WTC11 (cell line): ENCODE results near the gene GAL3ST2. TPM values are rescaled to one million over a fixed set of nuclear protein-coding genes. Genes with fewer than 3 reads are reported as not detected.

Experiments used
- ATF1 ChIP-seq: sonication (generic); formaldehyde crosslinking; IDR thresholded peaks from 2 replicates; pipeline ENCODE4 v1.8.1; 2023; ENCODE audit warnings: mild to moderate bottlenecking, moderate library complexity, missing genetic modification reagents
- ESRRA ChIP-seq: sonication (generic); formaldehyde crosslinking; IDR thresholded peaks from 2 replicates; pipeline ENCODE4 v1.8.1; 2022; ENCODE audit warnings: mild to moderate bottlenecking, missing genetic modification reagents, borderline replicate concordance
- FOXP4 ChIP-seq: sonication (generic); formaldehyde crosslinking; IDR thresholded peaks from 2 replicates; pipeline ENCODE4 v1.8.0; 2022; ENCODE audit warnings: mild to moderate bottlenecking, missing genetic modification reagents
- GTF2I ChIP-seq: fragments of 250-450 bp; sonication (Bioruptor Pico); conservative IDR thresholded peaks from 2 replicates; pipeline ENCODE4 v1.4.0; 2021; ENCODE audit warnings: mild to moderate bottlenecking
- HMGA2 ChIP-seq: fragments of 250-450 bp; sonication (Bioruptor Pico); IDR thresholded peaks from 2 replicates; pipeline ENCODE4 v1.4.0; 2021; ENCODE audit warnings: mild to moderate bottlenecking, moderate library complexity
- JAZF1 ChIP-seq: fragments of 250-450 bp; sonication (Bioruptor Pico); IDR thresholded peaks from 2 replicates; pipeline ENCODE4 v1.9.0; 2021; ENCODE audit warnings: moderate library complexity, mild to moderate bottlenecking, inconsistent platforms
- NFE2L1 ChIP-seq: sonication (generic); formaldehyde crosslinking; IDR thresholded peaks from 2 replicates; pipeline ENCODE4 v1.8.1; 2023; ENCODE audit warnings: missing genetic modification reagents
- NFYB ChIP-seq: sonication (generic); formaldehyde crosslinking; conservative IDR thresholded peaks from 2 replicates; pipeline ENCODE4 v1.8.0; 2022; ENCODE audit warnings: low read depth, missing genetic modification reagents
- NR3C1 ChIP-seq: sonication (generic); formaldehyde crosslinking; conservative IDR thresholded peaks from 2 replicates; pipeline ENCODE4 v1.8.1; 2023; ENCODE audit warnings: low read depth, mild to moderate bottlenecking, missing genetic modification reagents
- OVOL2 ChIP-seq: fragments of 250-450 bp; sonication (Bioruptor Pico); IDR thresholded peaks from 2 replicates; pipeline ENCODE4 v1.9.0; 2021; ENCODE audit warnings: mild to moderate bottlenecking, borderline replicate concordance
- PRDM15 ChIP-seq: sonication (generic); formaldehyde crosslinking; IDR thresholded peaks from 2 replicates; pipeline ENCODE4 v1.8.0; 2022; ENCODE audit warnings: missing genetic modification reagents
- PRRX2 ChIP-seq: fragments of 250-450 bp; sonication (Bioruptor Pico); IDR thresholded peaks from 2 replicates; pipeline ENCODE4 v1.8.0; 2021; ENCODE audit warnings: mild to moderate bottlenecking
- SMAD3 ChIP-seq: sonication (generic); formaldehyde crosslinking; IDR thresholded peaks from 2 replicates; pipeline ENCODE4 v1.8.0; 2022; ENCODE audit warnings: missing genetic modification reagents, mild to moderate bottlenecking, borderline replicate concordance
- SMAD4 ChIP-seq: sonication (generic); formaldehyde crosslinking; IDR thresholded peaks from 2 replicates; pipeline ENCODE4 v1.8.0; 2022; ENCODE audit warnings: mild to moderate bottlenecking, missing genetic modification reagents
- SOX15 ChIP-seq: fragments of 250-450 bp; sonication (Bioruptor Pico); IDR thresholded peaks from 2 replicates; pipeline ENCODE4 v1.9.0; 2021; ENCODE audit warnings: mild to moderate bottlenecking
- SP1 ChIP-seq: sonication (generic); formaldehyde crosslinking; conservative IDR thresholded peaks from 2 replicates; pipeline ENCODE4 v1.8.1; 2022; ENCODE audit warnings: missing genetic modification reagents
- TEAD1 ChIP-seq: sonication (generic); formaldehyde crosslinking; IDR thresholded peaks from 2 replicates; pipeline ENCODE4 v1.8.0; 2022; ENCODE audit warnings: mild to moderate bottlenecking, missing genetic modification reagents
- TEAD4 ChIP-seq: sonication (generic); formaldehyde crosslinking; IDR thresholded peaks from 2 replicates; pipeline ENCODE4 v1.8.0; 2022; ENCODE audit warnings: mild to moderate bottlenecking, missing genetic modification reagents
- TP53 ChIP-seq: sonication (generic); formaldehyde crosslinking; IDR thresholded peaks from 2 replicates; pipeline ENCODE4 v1.8.1; 2023; ENCODE audit warnings: mild to moderate bottlenecking, missing genetic modification reagents
- ZNF121 ChIP-seq: sonication (generic); formaldehyde crosslinking; IDR thresholded peaks from 2 replicates; pipeline ENCODE4 v1.8.0; 2023; ENCODE audit warnings: missing genetic modification reagents
- ZNF232 ChIP-seq: sonication (generic); formaldehyde crosslinking; IDR thresholded peaks from 2 replicates; pipeline ENCODE4 v1.8.0; 2022; ENCODE audit warnings: mild to moderate bottlenecking, missing genetic modification reagents
- ZNF263 ChIP-seq: sonication (generic); formaldehyde crosslinking; IDR thresholded peaks from 2 replicates; pipeline ENCODE4 v1.8.1; 2022; ENCODE audit warnings: low read depth, mild to moderate bottlenecking, moderate library complexity, missing genetic modification reagents
- total RNA-seq: library from RNA; stranded (reverse); gene quantifications from 3 replicates; pipeline ENCODE4 v1.2.3, GENCODE V29; 2021
- TF ChIP-seq, protein P1 (sequence below): fragments of 200-600 bp; IDR thresholded peaks from 2 replicates; pipeline ENCODE4 v1.8.0; 2022; ENCODE audit warnings: antibody characterized with exemption
- TF ChIP-seq, protein P2 (sequence below): sonication (generic); formaldehyde crosslinking; conservative IDR thresholded peaks from 2 replicates; pipeline ENCODE4 v1.8.1; 2022; ENCODE audit warnings: mild to moderate bottlenecking, missing genetic modification reagents
- TF ChIP-seq, protein P3 (sequence below): sonication (generic); formaldehyde crosslinking; IDR thresholded peaks from 2 replicates; pipeline ENCODE4 v1.8.0; 2023; ENCODE audit warnings: missing genetic modification reagents, mild to moderate bottlenecking, borderline replicate concordance
- TF ChIP-seq, protein P4 (sequence below): sonication (generic); formaldehyde crosslinking; IDR thresholded peaks from 2 replicates; pipeline ENCODE4 v1.8.1; 2022; ENCODE audit warnings: low read depth, missing genetic modification reagents, borderline replicate concordance

The GAL3ST2 gene
- total RNA-seq, 1 experiment from 2014 or later = 0.98 TPM

GRCh38 chr2:241734467-241735208, 42.0 kb upstream of the GAL3ST2 start, which contains the start of gene D2HGDH (continued):
- TF ChIP-seq, protein P1, sequence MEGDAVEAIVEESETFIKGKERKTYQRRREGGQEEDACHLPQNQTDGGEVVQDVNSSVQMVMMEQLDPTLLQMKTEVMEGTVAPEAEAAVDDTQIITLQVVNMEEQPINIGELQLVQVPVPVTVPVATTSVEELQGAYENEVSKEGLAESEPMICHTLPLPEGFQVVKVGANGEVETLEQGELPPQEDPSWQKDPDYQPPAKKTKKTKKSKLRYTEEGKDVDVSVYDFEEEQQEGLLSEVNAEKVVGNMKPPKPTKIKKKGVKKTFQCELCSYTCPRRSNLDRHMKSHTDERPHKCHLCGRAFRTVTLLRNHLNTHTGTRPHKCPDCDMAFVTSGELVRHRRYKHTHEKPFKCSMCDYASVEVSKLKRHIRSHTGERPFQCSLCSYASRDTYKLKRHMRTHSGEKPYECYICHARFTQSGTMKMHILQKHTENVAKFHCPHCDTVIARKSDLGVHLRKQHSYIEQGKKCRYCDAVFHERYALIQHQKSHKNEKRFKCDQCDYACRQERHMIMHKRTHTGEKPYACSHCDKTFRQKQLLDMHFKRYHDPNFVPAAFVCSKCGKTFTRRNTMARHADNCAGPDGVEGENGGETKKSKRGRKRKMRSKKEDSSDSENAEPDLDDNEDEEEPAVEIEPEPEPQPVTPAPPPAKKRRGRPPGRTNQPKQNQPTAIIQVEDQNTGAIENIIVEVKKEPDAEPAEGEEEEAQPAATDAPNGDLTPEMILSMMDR = no peak
- TF ChIP-seq GTF2I (CRISPR knock-in tag) = no peak
- no peak for TF ChIP-seq PRDM15 (CRISPR knock-in tag)
- TF ChIP-seq ZNF121 (CRISPR knock-in tag) = 0 out of 2 replicates have a peak, but pooled peaks have one; percentile 10
- no peak for TF ChIP-seq SOX15 (CRISPR knock-in tag)
- no peak for TF ChIP-seq PRRX2 (CRISPR knock-in tag)
- TF ChIP-seq NR3C1 (CRISPR knock-in tag) = no peak; the same call in 1 of the 2 replicates
- TF ChIP-seq, protein P2, sequence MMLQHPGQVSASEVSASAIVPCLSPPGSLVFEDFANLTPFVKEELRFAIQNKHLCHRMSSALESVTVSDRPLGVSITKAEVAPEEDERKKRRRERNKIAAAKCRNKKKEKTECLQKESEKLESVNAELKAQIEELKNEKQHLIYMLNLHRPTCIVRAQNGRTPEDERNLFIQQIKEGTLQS (CRISPR knock-in tag) = no peak
- TF ChIP-seq, protein P3, sequence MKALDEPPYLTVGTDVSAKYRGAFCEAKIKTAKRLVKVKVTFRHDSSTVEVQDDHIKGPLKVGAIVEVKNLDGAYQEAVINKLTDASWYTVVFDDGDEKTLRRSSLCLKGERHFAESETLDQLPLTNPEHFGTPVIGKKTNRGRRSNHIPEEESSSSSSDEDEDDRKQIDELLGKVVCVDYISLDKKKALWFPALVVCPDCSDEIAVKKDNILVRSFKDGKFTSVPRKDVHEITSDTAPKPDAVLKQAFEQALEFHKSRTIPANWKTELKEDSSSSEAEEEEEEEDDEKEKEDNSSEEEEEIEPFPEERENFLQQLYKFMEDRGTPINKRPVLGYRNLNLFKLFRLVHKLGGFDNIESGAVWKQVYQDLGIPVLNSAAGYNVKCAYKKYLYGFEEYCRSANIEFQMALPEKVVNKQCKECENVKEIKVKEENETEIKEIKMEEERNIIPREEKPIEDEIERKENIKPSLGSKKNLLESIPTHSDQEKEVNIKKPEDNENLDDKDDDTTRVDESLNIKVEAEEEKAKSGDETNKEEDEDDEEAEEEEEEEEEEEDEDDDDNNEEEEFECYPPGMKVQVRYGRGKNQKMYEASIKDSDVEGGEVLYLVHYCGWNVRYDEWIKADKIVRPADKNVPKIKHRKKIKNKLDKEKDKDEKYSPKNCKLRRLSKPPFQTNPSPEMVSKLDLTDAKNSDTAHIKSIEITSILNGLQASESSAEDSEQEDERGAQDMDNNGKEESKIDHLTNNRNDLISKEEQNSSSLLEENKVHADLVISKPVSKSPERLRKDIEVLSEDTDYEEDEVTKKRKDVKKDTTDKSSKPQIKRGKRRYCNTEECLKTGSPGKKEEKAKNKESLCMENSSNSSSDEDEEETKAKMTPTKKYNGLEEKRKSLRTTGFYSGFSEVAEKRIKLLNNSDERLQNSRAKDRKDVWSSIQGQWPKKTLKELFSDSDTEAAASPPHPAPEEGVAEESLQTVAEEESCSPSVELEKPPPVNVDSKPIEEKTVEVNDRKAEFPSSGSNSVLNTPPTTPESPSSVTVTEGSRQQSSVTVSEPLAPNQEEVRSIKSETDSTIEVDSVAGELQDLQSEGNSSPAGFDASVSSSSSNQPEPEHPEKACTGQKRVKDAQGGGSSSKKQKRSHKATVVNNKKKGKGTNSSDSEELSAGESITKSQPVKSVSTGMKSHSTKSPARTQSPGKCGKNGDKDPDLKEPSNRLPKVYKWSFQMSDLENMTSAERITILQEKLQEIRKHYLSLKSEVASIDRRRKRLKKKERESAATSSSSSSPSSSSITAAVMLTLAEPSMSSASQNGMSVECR (CRISPR knock-in tag) = no peak
- no peak for TF ChIP-seq TEAD4 (CRISPR knock-in tag)
- no peak for TF ChIP-seq SMAD3 (CRISPR knock-in tag)
- peak; percentile 77; the same call in 1 of the 2 replicates for TF ChIP-seq ZNF232 (CRISPR knock-in tag)
- TF ChIP-seq ATF1 = no peak
- no peak for TF ChIP-seq NFYB (CRISPR knock-in tag)
- no peak for TF ChIP-seq OVOL2
- no peak; the same call in 1 of the 2 replicates for TF ChIP-seq SMAD4 (CRISPR knock-in tag)
- no peak for TF ChIP-seq NFE2L1 (CRISPR knock-in tag)
- no peak for TF ChIP-seq HMGA2 (CRISPR knock-in tag)
- TF ChIP-seq, protein P4, sequence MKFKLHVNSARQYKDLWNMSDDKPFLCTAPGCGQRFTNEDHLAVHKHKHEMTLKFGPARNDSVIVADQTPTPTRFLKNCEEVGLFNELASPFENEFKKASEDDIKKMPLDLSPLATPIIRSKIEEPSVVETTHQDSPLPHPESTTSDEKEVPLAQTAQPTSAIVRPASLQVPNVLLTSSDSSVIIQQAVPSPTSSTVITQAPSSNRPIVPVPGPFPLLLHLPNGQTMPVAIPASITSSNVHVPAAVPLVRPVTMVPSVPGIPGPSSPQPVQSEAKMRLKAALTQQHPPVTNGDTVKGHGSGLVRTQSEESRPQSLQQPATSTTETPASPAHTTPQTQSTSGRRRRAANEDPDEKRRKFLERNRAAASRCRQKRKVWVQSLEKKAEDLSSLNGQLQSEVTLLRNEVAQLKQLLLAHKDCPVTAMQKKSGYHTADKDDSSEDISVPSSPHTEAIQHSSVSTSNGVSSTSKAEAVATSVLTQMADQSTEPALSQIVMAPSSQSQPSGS (CRISPR knock-in tag) = no peak
- TF ChIP-seq SP1 (CRISPR knock-in tag) = peak; percentile 78
- no peak; the same call in 1 of the 2 replicates for TF ChIP-seq TP53
- no peak; the same call in 1 of the 2 replicates for TF ChIP-seq ESRRA
- no peak for TF ChIP-seq JAZF1 (CRISPR knock-in tag)
- TF ChIP-seq TEAD1 (CRISPR knock-in tag) = no peak; the same call in 1 of the 2 replicates
- TF ChIP-seq ZNF263 (CRISPR knock-in tag) = no peak; the same call in 1 of the 2 replicates
- 0 out of 2 replicates have a peak, but pooled peaks have one; percentile 59 for TF ChIP-seq FOXP4 (CRISPR knock-in tag)
